PC-3 (cell line): ENCODE measurements around the gene AUP1.

Experiments
- EZH2phosphoT487 ChIP-seq: fragments of 300-600 bp; sonication (generic); IDR thresholded peaks from 2 replicates; pipeline ENCODE4 v1.6.1; 2018; ENCODE audit warnings: mild to moderate bottlenecking, antibody characterized with exemption, low read length, borderline replicate concordance
- TF ChIP-seq, protein P1 (sequence below): fragments of 300-600 bp; sonication (generic); conservative IDR thresholded peaks from 2 replicates; pipeline ENCODE4 v1.5.1; 2017; ENCODE audit warnings: antibody characterized with exemption, low read depth, mild to moderate bottlenecking, low read length

DNA sequence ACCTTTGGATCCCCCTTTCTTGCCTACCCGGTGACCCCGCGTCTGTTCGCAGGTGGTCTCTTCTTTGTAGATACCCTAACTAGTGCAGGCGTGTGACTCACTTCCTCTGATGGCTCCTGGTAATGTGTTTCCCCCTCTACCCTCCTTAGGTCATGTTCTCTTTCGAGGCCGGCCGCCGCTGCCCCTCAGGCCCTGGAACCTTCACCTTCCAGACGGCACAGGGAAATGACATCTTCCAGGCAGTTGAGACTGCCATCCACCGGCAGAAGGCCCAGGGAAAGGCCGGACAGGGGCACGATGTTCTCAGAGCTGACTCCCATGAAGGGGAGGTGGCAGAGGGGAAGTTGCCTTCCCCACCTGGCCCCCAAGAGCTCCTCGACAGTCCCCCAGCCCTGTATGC is 26.7 kb upstream of the AUP1 start:
- TF ChIP-seq, protein P1, sequence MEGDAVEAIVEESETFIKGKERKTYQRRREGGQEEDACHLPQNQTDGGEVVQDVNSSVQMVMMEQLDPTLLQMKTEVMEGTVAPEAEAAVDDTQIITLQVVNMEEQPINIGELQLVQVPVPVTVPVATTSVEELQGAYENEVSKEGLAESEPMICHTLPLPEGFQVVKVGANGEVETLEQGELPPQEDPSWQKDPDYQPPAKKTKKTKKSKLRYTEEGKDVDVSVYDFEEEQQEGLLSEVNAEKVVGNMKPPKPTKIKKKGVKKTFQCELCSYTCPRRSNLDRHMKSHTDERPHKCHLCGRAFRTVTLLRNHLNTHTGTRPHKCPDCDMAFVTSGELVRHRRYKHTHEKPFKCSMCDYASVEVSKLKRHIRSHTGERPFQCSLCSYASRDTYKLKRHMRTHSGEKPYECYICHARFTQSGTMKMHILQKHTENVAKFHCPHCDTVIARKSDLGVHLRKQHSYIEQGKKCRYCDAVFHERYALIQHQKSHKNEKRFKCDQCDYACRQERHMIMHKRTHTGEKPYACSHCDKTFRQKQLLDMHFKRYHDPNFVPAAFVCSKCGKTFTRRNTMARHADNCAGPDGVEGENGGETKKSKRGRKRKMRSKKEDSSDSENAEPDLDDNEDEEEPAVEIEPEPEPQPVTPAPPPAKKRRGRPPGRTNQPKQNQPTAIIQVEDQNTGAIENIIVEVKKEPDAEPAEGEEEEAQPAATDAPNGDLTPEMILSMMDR, result no peak
- TF ChIP-seq EZH2phosphoT487, result no peak
